Activated CD8-positive, alpha-beta memory T cell treated with anti-CD3 and anti-CD28 coated beads, Interleukin-2, amount 50 U/mL, for 24 hours (primary cell): ENCODE data around the gene CERK.
"Not testable (repeated sequence)": the region's sequence is repeated elsewhere in the genome, so short reads cannot be mapped to it uniquely, and the experiment has no call there.

ENCODE experiments used
- DNase-seq: peaks from one replicate; pipeline ENCODE4 v3.0.0-alpha.2; 2020; ENCODE audit errors: extremely low read depth

CERK gene

DNA sequence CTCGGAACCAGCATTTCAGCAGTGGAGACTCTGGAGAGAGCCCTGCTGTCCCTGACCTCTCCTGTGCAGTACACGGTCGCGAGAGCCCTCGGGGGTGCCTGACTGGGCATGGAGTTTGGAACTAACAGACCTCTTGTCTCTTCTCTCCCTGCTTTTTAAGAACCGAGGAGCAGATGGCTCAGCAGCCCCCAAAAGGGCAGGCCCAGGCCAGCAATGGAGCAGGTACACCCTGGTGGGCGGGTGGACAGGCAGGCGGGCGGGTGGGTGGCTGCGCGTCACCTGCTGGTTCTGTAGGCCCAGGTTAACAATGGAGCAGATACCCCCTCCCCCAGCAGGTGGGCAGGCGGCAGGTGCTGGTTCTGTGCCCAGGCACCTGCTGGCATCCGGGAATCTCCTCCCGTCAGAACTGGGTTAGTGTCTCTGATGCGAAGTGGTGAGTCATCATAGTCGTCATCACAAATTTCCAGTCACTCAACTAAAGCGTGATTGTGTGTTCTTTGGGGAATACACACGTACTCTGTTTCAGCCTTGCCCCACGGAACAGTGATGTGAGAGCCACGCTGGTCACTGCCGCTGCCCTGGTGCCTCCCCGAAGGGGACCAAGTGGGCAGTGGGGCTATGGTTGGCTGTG, 76.7 kb downstream of the CERK start:
- DNase-seq: no peak

DNA sequence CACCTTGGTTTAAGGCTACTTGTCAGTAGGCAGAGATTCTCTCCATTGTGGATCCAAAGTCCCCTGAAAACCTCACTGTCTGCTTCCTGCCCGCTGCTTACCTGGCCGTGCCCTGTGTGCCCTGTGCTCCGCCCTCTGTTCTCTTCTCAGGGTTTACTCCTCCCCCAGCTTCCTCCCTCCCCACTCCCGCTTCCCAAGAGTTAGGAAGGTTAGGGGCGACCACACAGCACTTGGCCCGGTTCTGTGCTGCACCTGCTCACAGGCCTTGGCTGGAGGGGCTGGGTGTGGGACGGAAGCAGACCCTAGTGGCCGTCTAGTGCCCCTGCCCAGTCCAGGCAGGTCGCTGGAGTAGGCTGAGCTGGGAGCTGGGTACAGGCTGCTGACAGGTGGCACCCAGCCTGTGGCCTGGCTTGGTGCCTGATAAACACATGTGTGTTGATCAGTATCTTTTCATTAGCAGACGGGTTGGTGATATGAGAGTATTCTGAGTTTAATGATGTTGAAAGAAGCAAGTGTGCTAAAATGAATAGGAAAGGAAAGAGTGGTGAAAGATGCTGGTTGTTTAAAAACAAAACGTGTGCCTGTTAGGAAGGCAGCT, 77.3 kb downstream of the CERK start:
- DNase-seq: no peak

DNA sequence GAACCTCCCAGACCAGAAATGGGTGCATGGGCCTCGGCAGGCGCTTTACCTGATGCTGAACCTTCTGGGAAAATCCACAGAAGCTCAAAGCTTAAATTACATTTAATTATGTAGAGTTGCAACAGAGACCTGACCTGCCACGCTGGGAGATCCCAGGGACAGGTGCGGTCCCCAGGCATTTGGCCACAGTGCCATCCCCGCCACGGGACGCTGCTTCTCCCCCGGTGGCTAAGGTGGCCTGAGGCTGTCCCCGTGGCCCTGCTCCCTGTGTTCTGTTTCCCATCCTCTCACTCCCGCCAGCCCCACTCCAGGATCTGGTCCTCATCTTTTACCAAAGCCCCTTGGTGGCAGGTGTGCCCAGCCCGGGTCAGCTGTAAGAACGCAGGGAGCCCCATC, 78.3 kb downstream of the CERK start:
- no peak for DNase-seq

DNA sequence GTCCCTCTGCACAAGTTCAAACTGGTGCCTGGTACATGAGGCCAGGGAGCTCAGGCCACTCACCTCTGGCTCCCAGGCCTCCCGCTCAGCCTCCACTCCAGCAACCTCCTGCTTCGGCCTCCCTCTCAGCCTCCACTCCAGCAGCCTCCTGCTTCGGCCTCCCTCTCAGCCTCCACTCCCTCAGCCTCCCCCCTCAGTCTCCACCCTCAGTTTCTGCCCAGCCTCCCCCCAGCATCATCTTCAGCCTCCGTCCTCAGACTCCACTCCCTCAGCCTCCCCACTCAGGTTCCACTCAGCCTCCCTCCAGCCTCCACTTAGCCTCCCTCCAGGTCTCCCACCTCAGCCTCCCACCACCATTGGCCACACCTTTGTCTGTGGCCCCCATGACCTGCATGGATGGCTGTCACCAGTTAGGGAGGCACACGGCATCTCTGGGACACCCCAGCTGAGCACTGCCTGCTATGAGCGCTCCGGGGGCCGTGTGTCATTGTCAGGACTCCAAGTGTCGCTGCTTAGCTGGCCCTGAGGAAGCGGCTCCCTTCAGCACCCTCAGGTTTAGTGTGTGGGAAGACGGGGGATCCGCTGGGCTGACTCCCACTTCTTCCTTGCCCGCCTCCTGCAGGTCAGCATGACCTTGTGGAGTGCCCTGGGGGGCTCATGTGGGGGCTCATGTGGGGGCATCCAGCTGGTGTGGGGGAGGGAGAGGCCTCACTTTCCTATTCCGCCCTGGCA, 78.8 kb downstream of the CERK start:
- DNase-seq: no peak

DNA sequence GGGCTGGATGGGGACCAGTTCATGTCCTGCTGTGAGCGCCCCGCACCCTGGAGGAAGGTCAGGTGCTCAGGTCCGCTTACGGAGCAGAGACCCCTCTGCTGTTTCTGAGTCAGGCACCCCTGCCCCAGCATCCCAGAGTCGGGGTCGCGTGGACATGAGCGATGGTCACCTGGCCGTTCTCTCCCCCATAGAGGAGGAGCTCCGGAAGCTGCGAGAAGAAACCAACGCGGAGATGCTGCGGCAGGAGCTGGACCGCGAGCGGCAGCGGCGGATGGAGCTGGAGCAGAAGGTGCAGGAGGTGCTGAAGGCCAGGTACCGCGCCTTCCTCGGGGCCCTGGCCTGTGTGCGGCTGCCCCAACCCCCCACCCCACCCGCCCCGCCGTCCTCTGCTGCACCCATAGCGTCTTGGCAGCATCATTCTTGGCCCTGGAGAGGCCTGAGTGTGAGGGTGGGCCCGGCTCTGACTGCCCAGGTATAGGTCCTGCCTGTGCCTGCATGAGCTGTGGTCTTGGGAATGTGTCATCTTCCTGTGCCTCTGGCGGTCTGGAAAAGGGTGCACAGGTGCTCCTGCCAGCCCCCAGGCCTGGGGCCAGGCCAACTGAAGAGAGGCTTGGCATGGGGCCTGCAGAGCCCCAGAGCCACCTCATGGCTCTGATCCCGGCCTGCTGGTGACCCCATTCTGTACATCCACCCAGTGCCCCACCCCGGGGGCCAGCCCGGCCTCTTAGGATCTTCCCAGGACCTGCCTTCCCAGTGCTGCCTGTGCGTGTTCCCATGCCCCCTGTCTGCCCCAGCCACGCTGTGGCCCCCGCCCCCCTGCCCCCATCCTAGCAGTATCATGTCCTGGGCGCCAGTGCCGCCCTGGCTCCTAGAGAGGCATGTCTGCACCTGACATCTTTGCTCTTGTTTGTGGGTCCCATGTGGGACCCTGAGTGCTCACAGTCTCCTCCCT, 79.8 kb downstream of the CERK start:
- DNase-seq: no peak

DNA sequence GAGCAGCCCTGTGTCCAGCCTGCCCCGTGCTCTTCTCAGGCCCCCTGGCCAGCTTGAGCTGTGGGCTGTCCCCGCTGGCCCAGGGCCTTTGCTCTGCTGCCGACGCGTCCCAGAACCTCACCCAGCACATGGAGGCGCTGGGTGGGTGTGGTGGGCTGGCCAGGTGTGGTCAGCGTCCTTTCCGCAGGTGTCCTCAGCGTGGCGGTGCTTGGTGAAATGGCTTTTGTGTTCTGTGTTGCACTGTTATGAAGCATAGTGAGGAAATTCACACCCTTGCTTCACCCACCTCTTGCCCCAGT, 80.4 kb downstream of the CERK start:
- DNase-seq: no peak

DNA sequence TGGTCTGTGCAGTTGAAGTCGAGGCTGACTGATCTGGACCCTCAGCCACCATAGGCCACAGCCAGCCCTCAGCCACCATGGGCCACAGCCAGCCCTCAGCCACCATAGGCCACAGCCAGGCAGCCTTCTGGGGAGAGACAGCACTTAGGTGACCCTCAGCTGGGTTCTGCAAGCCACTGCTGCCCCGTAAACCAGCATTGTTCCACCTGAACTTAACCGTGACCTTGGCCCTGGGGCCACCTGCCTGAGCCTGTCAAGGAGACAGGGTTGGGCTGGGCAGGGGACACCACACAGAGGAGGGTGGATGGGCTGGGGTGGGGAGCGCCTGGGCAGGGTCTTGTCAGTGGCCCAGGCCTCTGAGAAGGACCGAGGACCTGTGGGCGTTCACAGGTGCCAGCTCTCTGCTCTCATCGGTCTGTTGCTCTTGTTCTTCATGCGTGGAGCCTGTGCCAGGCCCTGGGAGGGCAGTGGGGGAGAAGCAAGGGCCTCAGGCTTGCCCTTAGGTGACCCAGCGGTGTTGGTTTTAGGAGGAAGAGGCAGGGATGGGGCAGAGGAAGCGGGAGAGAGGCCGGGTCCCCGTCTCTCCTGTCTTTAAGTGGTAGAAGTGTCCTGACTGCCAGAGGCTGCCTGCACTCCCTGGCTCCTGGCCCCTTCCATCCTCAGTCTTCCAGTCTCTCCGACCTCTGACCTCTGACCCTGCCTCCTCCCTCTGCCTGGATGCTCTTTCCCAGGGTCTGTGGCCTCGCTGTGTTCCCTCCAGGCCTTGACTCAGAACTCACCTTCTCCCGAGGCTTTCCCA, 81.0 kb downstream of the CERK start:
- no peak for DNase-seq

DNA sequence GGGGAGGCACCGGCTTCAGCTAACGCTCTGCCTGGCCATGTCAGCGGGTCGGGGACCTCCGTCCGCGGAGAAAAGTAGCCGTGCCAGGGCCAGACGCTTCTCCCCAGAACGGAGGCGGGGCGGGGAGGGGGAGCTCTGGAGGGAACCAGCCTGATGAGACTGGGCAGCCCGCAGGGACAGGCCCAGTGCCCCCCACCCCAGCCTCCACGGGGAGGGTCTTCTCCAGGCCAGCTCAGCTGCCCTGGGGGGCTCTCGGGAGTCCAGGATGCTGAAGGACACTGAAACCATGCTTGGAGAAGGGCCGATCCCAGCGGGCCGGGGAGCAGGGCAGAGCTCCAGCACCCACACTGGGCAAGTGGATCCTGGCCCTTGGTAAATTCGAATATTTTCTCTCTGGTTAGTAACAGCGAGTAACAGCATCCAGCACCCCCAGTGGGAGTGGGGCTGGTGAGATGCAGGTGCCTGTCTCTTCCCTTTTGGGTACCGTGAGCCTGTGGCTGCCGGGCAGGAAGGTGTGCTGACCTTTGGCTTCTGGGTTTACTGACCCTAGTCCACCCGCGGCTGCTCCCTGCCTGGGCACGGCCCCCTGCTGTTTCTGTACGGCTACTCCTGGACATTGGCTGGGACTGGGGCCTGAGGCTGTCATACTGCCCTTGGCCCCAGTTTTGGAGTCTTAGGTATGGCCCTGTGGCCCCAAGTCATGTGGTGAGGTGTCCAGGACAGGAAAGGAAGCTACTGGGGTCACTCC, 82.0 kb downstream of the CERK start:
- no peak for DNase-seq

DNA sequence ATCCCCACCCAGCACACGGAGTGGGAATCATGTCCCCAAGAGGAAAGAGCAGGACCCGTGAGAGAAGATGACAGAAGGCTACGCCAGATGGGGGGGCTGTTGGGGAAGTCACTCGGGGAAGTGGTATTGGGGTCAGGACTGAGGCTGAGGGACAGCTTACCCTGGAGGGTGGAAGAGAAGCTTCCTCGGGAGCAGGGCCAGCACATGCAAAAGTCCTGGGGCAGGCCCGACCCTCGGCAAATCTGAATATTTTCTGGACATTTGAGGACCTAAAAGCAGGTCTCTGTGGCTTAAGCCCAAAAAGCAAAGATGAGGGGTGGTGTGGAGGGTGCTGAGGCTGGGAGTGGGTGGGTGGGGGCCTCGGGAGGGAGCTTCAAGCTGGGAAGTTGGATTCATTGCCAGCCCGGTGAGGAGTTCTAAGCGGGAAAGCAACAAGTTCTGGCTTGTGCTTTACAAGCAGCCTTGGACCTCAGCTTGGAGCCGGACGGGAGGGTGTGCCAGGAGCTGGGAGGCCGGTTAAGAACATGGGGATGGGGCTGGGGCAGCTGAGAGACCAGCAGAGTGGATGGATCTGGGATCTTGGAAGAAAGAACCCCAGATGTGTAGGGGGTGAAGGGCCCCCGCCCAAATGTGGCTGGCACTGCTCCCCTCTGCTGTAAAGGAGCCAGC, 83.0 kb downstream of the CERK start:
- no peak for DNase-seq

DNA sequence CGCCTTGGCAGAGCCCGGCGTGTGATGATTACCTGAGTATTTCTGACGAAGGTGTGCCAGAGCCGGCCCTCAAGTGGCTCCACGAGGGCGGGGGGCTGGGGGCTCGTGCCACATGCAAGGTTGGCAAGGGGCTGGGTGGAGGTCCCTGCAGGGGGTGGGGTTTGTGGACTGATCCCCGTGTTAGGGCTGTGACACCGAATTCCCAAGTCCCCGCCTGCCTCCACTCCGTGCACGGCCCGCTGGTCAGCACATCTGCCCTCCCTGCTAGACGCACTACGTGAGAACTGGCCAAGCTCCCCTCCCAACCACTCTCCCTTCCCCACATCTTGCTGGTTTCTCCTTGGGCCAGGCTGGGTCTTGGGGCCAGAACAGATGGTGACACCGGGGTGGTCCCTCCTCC, 83.6 kb downstream of the CERK start:
- DNase-seq: no peak

DNA sequence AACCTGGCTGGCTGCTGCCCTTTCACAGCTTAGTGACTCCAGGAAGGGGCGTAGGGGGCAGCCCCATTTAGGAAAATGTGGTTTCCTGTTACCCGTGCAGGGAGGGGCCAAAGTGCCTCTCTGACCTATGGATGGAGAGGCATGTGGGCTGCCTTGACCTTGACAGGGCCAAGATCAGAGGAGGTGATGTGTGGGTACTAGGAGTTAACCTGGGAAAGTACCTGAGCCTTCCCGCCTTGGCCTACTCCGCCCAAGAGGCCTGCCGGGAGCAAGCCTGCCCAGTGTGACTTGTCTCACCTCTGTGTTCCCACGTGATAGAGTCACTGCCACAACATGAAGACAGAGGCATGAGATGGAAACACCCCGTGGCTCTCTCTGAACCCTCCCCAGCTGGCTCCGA, 84.5 kb downstream of the CERK start:
- no peak for DNase-seq

DNA sequence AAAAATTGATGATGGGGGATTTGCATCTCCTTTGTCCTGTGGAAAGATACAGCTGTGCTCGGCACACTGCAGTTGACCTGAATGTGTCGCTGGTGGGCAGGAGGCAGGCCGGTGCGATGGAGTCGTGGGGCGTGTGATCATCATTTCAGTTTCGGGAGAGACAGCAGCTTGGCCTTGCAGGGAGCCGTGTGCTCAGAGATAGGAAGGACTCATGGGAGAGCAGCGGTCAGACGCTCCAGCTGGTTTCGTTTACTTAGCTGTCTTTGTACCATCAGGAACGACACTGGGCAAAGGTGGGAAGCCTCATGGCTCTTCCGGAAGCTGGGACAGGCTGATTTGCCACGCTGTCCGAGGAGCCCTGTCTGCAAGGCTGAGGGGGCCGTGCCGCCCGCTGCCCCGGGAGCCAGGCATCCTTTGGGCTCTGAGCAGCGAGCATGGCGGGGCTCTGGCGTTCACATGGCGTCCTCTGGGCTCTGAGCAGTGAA, 85.2 kb downstream of the CERK start:
- DNase-seq: no peak

DNA sequence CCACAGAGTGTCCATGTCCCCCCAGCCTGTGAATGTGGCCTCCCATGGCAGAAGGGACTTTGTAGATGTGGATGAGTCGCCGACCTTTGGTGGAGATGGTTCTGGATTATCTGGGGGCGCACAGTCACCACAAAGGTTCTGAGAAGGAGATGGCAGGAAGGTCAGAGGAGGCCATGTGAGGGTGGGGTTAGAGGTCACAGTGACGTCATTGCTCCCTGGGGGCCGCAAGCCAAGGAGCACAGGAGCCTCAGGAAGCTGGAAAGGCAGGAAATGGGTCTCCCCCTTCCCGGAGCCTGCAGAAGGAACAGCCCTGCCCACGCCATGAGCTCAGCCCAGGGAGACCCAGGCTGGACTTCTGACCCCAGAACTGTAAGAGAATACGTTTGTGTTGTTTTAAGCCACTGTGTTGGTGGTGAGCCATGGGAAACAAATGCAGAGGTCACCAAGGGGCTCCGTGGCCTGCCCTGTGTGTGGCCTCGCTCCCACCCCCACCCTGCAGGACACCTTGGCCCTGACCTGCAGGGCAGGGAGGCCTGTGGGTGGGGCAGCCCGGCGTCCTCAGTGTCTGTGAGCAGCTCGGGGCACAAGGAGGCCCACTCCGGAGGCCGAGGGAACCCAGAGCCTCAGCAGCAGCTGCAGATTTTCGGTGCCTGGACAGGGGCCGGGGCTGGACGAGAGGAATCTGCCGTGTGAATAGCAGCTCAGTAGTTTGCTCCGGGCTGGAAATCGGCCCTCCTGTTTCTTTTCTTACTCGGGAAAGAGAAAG, 85.8 kb downstream of the CERK start:
- no peak for DNase-seq

DNA sequence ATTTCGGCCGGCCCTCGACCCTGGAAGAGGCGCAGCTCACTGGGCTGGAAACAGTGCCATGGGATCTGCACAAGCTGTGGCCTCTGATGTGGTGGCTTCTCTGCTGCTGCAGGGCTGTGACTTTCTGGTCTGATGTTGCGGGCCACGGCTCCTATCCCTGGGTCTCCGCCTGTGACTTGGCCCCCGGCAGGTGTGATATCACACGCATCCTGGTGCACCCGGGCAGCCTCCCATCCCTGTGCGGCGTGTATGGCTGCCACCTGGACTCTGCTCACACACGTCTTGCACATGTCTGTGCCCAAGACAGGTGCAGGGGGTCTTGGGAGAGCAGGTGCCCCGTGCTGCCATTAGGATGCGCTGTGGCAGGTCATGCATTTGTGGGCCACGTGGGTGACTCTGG, 86.7 kb downstream of the CERK start:
- DNase-seq: no peak

DNA sequence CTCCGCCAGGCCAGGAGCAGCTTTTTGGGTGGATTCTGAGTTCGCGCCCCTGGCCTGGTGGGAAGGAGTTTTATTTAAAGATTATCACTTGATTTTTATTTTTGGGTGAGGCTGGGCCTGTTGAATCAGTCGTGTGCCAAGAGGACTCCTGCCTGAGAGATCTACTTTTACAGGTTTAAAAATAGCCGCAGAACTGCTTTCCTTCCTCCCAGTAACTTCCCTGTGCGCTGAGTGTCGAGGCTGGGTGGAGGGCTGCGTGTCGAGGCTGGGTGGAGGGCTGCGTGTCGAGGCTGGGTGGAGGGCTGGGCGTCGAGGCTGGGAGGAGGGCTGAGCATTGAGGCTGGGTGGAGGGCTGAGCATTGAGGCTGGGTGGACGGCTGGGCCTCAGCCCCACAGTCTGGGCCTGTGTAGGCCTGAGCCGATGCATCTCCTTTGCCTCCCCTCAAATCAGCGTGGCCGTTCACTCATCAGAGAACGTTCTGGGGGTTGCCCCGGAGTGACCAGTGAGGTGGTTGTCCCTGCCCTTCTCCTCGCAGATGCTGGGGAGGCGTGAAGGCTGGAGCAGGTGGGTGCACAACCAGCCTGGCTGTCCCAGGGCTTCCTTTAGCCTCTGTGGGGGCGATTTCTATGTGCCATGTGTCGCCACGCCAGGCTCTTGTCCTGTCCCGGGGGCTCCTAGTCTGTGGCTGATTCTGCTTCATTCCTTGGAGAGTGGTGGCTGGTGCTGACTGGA, 87.8 kb downstream of the CERK start:
- no peak for DNase-seq

DNA sequence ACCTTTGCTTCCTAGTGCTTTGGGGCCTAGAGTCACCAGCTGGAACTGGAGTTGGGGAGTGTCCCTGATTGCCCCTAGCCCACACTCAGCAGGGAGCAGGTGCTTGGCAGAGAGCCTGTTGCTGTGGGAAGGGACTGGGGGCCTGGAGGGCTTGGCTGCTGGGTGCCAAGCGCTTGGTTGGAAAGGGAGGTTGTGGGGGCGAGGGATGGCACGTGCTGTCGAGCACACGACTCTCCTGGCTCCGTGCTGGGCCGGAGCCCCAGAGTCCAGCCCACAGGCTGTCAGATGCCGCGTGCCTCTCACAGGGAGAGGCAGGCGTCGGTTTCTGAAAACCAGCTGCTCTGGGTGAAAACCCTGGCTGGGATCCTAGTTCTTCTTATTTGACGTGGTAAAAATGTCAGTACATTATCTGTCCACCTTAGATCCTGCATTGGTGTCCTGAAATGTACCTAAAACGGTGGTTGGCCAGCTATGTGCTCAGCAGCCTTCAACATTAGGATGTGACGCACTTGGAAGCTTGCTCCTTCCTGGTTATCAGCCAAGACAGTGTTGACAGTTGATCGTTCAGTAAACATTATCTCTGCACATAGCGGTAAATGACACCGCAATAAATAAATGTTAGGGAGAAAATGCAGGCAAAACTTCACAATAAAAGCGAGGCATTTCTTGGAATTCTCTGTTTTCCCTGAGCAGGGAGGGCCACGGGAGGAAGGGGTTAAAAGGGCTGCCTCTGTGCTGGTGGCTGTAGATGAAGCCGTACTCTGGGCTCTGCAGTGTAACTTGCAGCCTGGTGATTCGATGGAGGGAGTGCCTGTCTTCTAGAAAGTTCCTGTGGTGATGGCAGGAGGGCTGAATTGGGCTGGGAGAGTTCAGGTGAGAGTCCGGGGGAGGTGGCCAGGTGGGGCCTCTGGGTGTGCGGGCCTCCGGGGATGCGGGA, 88.6 kb downstream of the CERK start:
- no peak for DNase-seq

DNA sequence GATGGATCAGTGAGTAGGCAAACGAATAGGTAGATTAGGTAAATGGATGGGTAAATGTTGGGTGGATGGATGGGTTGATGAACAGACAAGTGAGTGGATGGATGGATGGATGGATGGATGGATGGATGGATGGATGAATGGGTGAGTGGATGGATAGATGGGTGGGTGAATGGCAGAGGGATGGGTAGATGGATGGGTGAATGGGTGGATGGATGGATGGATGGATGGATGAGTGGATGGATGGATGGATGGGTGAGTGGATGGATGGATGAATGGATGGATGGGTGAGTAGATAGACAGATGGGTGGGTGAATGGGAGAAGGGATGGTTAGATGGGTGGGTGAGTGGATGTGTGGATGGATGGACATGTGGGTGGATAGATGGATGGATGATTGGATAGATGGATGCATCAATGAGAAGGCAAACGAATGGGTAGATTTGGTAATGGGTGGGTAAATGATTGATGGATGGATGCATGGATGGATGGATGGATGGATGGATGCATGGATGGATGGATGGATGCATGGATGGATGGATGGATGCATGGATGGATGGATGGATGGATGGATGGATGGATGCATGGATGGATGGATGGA, 89.7 kb downstream of the CERK start:
- not testable (repeated sequence) for DNase-seq
